Measurements from ENCODE around the gene HOMER3. TPM values are rescaled to one million over a fixed set of nuclear protein-coding genes. Genes with fewer than 3 reads are reported as not detected.

The HOMER3 gene
- total RNA-seq, 1 experiment from 2014 or later = 58.9 TPM

DNA sequence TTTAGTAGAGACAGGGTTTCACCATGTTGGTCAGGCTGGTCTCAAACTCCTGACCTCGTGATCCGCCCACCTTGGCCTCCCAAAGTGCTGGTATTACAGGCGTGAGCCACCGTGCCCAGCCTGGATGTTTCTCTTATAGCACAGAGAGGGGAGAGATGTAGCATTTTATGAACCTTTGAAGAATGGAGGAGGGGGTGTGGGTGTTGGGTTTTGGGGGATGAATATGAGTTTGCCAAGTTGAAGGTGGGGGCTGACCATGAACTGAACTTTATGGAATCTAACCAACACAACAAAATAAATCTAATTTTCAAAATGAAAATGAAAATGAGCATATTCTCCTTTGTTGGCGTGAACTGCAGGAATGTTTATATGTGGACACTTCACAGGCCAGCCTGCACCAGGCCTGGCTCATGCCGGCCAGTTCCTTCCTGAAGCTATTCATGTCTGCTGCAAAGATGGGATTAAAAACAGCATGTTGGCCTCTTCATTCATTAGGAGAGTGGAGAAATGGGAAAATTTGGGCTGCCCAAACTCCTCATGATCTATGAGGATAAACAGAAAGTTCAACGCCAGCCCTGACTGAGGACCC is 39.5 kb upstream of the HOMER3 start:
- in situ Hi-C loops (cut with HindIII; ENCODE audit: low pct_unique_long_range_greater_than_20kb, low sequenced_read_pairs) = no loop called here
- CTCF ChIA-PET = no interaction called here

GRCh38 chr19:18978616-18979015 is 37.6 kb upstream of the HOMER3 start:
- Histone ChIP-seq H3K4me1 (ENCODE audit: control insufficient read depth, insufficient read depth, low read length) (no peaks in the 10 kb centered on the region; the same call in 1 of the 2 replicates), H3K9me3 (ENCODE audit: control insufficient read depth, insufficient read depth, low read depth, low read length) (no peaks in the 10 kb centered on the region), H3K4me3 (ENCODE audit: low read depth in 2 of 2, low read length in 2 of 2) (no peak overlapping the region), H3K36me3 (ENCODE audit: control insufficient read depth, insufficient read depth, low read length) (no peaks in the 10 kb centered on the region), H3K27ac (ENCODE audit: low read length) (no peak overlapping the region), H3K27me3 (ENCODE audit: control insufficient read depth, insufficient read depth, low read length) (no peaks in the 10 kb centered on the region)
- ATAC-seq (no peak), DNase-seq (ENCODE audit: low read depth, low spot score) (no peak)
- in situ Hi-C loops (cut with HindIII; ENCODE audit: low pct_unique_long_range_greater_than_20kb, low sequenced_read_pairs) = no loop called here
- POLR2A ChIA-PET = no interaction called here
- intact Hi-C loops (cut with micrococcal nuclease; ENCODE audit: unreplicated experiment) = no loop called here
- TF ChIP-seq, protein P1, sequence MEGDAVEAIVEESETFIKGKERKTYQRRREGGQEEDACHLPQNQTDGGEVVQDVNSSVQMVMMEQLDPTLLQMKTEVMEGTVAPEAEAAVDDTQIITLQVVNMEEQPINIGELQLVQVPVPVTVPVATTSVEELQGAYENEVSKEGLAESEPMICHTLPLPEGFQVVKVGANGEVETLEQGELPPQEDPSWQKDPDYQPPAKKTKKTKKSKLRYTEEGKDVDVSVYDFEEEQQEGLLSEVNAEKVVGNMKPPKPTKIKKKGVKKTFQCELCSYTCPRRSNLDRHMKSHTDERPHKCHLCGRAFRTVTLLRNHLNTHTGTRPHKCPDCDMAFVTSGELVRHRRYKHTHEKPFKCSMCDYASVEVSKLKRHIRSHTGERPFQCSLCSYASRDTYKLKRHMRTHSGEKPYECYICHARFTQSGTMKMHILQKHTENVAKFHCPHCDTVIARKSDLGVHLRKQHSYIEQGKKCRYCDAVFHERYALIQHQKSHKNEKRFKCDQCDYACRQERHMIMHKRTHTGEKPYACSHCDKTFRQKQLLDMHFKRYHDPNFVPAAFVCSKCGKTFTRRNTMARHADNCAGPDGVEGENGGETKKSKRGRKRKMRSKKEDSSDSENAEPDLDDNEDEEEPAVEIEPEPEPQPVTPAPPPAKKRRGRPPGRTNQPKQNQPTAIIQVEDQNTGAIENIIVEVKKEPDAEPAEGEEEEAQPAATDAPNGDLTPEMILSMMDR (IDR thresholded peaks at IDR 0.05) = no peak
- TF ChIP-seq, protein P2, sequence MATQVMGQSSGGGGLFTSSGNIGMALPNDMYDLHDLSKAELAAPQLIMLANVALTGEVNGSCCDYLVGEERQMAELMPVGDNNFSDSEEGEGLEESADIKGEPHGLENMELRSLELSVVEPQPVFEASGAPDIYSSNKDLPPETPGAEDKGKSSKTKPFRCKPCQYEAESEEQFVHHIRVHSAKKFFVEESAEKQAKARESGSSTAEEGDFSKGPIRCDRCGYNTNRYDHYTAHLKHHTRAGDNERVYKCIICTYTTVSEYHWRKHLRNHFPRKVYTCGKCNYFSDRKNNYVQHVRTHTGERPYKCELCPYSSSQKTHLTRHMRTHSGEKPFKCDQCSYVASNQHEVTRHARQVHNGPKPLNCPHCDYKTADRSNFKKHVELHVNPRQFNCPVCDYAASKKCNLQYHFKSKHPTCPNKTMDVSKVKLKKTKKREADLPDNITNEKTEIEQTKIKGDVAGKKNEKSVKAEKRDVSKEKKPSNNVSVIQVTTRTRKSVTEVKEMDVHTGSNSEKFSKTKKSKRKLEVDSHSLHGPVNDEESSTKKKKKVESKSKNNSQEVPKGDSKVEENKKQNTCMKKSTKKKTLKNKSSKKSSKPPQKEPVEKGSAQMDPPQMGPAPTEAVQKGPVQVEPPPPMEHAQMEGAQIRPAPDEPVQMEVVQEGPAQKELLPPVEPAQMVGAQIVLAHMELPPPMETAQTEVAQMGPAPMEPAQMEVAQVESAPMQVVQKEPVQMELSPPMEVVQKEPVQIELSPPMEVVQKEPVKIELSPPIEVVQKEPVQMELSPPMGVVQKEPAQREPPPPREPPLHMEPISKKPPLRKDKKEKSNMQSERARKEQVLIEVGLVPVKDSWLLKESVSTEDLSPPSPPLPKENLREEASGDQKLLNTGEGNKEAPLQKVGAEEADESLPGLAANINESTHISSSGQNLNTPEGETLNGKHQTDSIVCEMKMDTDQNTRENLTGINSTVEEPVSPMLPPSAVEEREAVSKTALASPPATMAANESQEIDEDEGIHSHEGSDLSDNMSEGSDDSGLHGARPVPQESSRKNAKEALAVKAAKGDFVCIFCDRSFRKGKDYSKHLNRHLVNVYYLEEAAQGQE (IDR thresholded peaks at IDR 0.05; ENCODE audit: insufficient read depth in 1 of 2, low read depth in 2 of 2, low read length in 1 of 2) = no peak
- TF ChIP-seq SIN3A (IDR thresholded peaks at IDR 0.05; ENCODE audit: borderline replicate concordance, insufficient read depth, low read depth, low read length) (no peak), POLR2AphosphoS5 (IDR thresholded peaks at IDR 0.05; ENCODE audit: low read depth, low read length) (no peak), TCF7L2 (IDR thresholded peaks at IDR 0.05; ENCODE audit: low read depth, low read length) (no peak)
- CTCF ChIA-PET = no interaction called here
- no TSS peak for BruUV-seq (replicated peaks)

More for the DNA sequence above, 39.5 kb upstream of the HOMER3 start:
- ATAC-seq = no peak
- Histone ChIP-seq H3K36me3 (ENCODE audit: control insufficient read depth, insufficient read depth, low read length) (no peaks in the 10 kb centered on the region), H3K27me3 (ENCODE audit: control insufficient read depth, insufficient read depth, low read length) (no peaks in the 10 kb centered on the region), H3K4me1 (ENCODE audit: control insufficient read depth, insufficient read depth, low read length) (no peaks in the 10 kb centered on the region; the same call in 1 of the 2 replicates), H3K9me3 (ENCODE audit: control insufficient read depth, insufficient read depth, low read depth, low read length) (no peaks in the 10 kb centered on the region), H3K4me3 (ENCODE audit: low read depth in 2 of 2, low read length in 2 of 2) (no peak overlapping the region), H3K27ac (ENCODE audit: low read length) (no peak overlapping the region)
- intact Hi-C loops (cut with micrococcal nuclease; ENCODE audit: unreplicated experiment) = loop anchor here (10.0 kb wide), 1 partner anchor 46 kb away; no protein-coding TSS in a partner anchor
- no peak for DNase-seq (ENCODE audit: low read depth, low spot score)
- POLR2A ChIA-PET = interaction anchor here (0.7 kb wide), 1 partner anchor 88 kb away, joined by 4 read pairs; no protein-coding TSS in a partner anchor
- no peak for TF ChIP-seq SIN3A (IDR thresholded peaks at IDR 0.05; ENCODE audit: borderline replicate concordance, insufficient read depth, low read depth, low read length)
- no peak for TF ChIP-seq TCF7L2 (IDR thresholded peaks at IDR 0.05; ENCODE audit: low read depth, low read length)
- TF ChIP-seq, protein P2 (IDR thresholded peaks at IDR 0.05; ENCODE audit: insufficient read depth in 1 of 2, low read depth in 2 of 2, low read length in 1 of 2) = no peak
- TF ChIP-seq, protein P1 (IDR thresholded peaks at IDR 0.05) = no peak
- TF ChIP-seq POLR2AphosphoS5 (IDR thresholded peaks at IDR 0.05; ENCODE audit: low read depth, low read length) = no peak
- no TSS peak for BruUV-seq (replicated peaks)

Measured in Panc1 (cell line).